ENCODE measurements around the gene FHAD1.
A peak's percentile ranks its signal among the peaks of the same experiment; 100 is the strongest.
"Not testable (repeated sequence)": the region's sequence is repeated elsewhere in the genome, so short reads cannot be mapped to it uniquely, and the experiment has no call there.

Gene FHAD1

DNA sequence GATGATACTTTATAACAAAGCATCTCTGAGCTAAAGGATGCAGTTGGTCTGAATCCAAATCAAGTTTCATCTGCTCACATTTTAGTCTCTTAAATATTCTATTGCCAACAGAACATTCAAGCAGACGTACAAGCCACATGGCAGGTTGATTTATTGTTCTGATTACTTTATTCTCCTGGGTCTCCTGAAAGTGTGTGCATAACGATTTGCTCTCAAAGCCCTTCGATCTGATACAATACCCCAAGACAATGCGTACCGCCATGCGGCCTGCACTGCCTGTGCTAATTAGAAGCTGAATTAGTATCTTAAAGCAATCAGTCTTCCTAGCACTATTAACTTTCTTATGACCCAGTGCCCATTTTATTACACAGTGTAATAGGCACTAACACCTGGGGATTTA, 56.9 kb downstream of the FHAD1 start:
- DNase-seq: no peak

DNA sequence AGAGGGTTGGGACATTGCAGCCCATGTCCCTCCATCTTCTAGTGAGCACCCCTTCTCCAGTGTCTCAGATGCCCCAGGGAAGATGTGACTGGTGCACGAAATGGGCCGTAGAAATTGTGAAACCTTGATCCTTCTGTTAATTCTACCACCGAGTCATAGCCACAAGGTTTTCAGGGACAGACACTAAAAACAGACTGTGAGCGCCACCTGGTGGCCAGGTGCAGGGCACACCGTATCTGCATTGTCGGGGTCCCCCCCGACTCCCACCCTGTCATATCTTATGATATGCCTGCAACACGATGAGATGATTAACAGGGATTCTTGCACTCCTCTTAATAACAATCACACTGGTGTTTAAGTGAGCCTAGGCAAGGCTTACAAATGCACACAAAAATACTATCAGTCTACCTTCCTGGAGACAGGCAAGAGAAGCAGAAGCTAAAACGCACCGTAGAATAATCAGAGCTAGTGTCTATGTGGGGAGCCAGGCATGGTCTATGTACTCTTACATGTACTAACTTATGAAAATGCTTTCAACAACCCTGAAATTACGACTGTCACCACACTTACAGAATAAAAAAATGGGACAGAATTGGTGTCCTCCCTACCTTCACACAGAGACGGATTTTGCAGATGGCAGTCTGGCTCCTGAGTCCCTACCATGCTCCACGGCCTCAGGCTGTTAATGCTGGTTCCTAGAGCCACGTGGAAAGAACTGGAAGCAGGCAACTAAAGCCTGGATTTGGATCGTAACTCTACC, 57.9 kb downstream of the FHAD1 start:
- DNase-seq: peak in 32 of 56 donors; percentile 2 to 75 (median 18)

DNA sequence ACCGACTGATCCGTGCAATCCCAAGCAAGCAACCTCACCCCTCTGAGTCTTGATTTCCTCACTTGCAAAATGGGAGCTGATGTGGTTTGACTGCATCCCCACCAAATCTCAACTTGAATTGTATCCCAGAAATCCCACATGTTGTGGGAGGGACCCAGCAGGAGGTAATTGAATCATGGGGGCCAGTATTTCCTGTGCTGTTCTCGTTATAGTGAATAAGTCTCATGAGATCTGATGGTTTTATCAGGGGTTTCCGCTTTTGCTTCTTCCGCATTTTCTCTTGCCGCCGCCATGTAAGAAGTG, 58.4 kb downstream of the FHAD1 start:
- DNase-seq: no peak

DNA sequence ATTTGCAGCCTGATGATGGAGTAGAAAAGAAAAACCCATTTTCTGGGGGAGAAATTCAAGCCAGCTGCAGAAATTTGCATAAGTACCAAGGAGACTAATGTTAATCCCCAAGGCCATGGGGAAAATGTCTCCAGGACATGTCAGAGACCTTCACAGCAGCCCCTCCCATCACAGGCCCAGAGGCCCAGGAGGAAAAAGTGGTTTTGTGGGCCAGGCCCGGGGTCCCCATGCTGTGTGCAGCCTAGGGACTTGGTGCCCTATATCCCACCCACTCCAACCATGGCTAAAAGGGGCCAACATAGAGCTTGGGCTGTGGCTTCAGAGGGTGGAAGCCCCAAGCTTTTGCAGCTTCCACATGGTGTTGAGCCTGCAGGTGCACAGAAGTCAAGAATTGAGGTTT, 59.3 kb downstream of the FHAD1 start:
- DNase-seq: not testable (repeated sequence)

DNA sequence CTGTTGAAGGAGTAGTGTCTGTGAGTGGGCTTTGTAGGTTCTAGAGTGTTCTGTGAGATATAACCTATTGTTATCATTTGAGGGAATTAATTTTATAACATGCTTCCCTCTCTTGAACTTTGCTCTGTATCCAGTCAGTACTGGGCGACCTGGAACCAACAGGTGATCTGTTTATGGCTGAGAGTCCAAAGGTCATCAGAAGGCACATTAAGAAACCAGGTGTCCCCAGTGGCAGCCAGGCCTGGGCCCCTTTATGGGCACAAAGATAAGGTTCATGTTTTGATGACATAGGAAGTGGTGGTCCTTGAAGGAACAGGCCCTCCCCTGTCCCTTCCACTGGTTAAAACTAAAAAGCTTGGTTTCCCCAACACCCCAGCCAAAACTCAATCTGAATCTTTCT, 61.1 kb downstream of the FHAD1 start:
- no peak for DNase-seq

DNA sequence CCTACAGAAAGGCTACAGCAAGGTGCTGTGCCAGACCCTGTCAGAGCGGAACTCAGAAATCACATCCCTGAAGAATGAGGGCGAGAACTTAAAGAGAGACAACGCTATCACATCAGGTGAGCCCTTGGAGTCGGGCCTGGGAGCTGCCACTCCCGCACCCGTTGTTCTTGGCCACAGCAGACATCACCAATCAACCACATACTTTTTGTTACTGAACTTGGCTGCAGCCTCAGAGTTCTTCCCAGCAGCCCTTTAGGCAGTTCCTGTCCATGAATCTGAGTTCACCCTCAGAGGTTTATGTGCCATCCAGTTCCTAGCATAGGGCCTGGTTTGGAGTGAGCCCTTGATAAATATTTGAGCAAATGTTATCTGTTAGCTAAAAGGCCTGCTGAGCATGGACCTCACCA, 61.6 kb downstream of the FHAD1 start:
- DNase-seq: no peak

DNA sequence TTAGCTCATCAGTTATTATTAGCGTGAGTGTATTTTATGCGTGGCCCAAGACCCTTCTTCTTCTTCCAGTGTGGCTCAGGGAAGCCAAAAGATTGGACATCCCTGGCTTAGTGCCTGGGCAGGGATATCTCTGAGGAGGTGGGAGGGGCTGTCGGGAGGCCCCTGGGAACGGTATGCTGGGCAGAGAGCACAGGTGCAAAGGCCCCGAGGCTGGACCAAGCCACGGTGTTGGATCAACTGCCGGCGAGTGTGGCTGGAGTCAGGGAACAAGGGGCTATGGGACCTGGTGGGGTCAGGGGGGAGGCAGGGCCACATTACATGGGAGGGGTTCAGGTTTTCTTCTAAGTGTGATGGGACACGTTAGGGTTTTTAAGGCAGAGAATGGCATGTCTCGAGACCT, 62.7 kb downstream of the FHAD1 start:
- no peak for DNase-seq

DNA sequence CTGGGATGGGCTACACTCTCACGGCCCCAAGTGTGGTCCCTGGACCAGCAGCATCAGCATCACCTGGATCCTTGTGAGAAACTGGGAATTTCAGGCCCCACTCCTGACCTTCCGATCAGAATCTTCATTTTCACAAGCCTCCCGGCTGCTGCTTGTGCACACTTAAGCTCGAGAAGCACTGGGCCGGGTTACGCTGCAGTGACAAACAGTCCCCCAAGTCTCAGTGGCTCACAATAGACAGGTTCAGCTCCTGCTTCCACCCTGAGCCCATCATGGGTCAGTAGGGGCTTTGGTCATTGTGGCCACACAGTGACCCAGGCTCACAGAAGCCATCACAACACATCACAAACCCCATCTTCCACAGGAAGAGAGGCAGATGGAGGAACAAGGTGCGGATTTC, 63.5 kb downstream of the FHAD1 start:
- DNase-seq: no peak

DNA sequence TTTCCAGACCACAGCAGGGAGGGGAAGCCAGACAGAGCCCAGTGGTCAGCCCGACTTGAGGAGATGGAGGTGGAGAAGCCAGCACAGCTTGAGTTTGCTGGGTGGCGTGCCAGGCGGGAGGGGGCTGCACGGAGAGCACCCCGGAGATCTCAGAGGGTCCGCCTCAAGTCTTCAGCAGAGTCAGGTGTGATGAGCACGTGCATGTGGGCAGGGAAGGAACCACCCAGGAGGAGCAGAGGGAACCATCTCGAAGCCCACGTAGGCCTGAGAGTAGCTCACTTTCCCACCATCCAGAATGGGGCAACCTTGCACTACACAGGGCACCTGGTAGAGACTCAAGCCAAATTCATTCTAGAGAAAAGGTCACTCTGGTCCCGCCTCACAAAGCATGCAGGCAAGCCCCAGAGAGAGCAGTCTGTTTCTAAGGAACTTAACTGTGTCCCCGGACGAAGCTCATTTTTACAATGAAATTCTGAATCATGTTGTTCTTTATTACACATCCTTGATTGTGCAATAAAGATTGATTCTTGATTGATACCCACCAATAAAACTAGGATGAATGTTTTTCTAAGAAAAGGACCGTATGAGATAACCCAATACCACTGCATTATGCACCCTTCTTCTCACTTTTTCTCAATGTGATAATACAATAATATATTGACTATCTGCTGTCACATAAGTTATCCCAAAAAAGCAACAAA, 64.2 kb downstream of the FHAD1 start:
- no peak for DNase-seq

DNA sequence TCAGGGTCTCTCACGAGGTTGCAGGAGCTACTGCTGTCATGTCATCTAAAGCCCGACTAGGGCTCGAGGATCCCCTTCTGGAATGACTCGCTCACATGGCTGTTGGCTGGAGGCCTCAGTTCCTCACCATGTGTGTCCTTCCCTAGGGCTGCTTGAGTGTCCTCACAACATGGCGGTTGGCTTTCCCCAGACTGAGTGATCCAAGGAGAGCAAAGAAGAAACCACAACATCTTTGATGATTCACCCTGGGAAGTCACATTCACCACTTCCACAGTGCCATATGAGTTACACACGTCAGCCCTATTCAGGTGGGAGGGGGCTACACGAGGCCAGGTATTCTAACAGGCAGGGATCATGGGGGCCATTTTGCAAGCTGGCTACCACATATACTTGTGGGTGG, 64.9 kb downstream of the FHAD1 start:
- DNase-seq: no peak

DNA sequence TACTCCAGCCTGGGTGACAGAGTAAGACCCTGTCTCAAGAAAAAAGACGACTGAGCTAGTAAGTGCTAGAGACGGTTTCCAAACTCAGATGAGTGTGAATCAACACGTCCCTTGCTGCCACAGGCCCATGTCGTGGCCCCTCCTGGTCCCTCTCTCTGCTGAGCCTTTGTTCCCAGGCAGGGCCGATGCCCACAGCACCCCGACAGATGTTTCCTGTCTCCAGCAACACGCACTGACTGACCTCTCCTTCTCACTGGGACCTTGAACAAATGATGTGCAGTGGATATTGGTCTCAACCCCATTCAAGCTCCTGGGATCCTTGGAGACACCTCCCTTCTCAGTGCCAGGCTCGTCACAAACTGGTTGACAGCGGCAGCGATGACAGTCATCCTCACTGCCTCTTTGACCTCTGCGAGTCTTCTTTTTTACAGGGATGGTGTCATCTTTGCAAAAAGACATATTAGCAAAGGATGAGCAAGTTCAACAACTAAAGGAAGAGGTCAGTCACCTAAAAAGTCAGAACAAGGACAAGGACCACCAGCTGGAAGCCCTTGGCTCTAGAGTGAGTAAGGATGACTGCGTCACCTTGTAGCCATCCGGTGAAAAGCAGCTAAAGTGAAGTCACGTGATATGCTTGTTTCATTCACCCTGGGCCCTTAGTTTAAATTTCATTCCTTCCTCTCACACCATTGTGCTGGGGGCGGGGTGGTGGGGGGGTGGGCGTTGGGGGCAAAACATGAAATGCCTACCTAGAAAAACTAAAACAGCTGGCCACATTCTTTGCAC, 65.8 kb downstream of the FHAD1 start:
- DNase-seq: no peak

DNA sequence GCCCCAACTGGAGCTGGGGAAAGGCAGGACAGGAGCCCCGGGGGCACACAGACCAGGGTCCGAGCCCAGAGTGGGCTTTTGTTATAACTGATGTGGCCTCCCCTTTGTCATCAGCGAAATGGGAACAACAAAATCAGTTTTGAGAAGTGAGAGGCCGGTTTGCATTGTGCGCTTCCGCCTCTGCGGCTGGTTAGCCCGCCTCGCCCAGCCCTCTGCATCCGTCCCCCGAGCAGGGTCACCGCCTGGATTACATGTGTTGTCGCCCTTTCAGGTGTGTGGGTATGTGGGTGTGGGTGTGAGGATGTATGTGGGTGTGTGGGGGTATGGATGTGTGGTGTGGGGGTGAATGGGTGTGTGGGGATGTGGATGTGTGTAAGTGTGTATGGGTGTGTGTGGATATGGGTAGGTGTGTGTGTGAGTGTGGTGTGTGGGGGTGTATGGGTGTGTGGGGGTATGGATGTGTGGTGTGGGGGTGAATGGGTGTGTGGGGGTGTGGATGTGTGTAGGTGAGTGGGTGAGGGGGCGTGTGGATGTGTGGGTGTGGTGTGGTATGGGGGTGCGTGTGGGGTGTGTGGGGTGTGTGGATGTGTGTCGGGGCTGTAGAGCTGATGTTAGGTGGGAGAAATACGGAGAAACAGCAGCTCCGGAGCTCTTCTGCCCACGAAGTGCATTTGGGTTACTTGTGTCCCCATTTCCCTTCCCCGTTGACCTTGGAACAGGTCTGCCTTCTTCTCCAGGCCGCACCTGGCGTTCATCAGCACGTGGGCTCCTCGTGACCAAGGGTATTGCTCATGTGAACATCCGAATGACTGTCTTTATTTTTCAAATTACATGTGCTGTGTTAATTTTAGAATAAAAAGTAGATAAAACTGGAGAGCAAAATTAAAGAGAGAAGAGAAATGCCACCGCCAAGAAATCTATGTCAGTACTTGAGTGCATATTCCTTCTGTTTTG, 67.6 kb downstream of the FHAD1 start:
- DNase-seq: peak in 3 of 56 donors; percentile 3 to 29 (median 23)

DNA sequence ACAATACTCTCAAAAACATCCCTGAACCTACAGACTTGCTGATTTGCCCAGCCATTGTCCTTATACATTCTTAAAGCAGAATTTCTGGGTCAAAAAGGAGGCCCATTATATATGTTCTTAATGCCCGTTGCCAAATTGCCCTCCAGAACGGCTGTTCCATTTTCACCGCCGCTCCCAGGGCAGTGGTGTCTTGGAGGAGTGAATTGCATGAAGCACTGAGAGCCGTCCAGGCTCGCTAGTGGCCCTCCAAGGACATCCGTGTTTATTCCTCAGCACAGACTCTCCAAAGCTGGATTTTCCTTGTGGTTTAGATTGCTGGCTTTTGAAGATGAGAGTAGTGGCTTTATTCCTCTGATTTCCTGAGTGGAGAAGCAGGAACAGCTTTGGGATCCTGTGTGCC, 68.8 kb downstream of the FHAD1 start:
- DNase-seq: no peak

DNA sequence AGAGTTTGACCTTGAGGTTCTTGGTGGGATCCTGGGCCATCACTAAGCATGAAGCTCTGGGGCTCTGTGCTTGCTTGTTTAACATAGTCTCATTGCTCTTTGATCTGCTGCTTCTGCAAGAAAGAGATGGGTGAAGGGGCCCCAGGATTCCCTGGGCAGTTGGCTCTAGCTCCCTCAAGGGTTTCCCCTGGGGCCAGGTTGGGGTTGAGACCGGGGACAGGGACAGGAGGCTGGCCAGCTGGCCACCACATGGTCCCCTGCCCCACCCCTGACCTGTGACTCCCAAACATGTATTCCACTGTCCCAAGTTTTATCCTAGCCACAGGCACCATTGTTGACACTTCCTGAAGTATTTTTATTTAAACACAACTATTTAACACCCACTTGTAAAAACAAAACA, 69.5 kb downstream of the FHAD1 start:
- DNase-seq: no peak

DNA sequence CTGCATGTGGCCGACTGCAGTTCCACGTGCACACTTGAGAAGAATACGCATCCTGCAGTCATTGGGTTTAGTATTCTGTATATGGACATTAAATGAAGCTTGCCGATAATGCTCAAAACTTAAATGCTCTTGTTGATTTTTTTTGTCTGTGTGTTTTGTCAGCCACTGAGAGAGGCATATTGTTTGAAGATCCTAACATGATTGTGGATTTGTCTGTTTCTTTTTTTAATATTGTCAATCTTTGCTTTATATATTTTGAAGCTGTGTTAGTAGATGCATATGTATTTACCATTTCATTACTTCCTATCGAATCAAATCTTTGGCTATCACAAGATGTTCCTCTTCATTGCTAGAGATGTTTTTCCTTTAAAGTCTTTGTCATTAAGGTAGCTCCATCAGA, 73.2 kb downstream of the FHAD1 start:
- DNase-seq: no peak

DNA sequence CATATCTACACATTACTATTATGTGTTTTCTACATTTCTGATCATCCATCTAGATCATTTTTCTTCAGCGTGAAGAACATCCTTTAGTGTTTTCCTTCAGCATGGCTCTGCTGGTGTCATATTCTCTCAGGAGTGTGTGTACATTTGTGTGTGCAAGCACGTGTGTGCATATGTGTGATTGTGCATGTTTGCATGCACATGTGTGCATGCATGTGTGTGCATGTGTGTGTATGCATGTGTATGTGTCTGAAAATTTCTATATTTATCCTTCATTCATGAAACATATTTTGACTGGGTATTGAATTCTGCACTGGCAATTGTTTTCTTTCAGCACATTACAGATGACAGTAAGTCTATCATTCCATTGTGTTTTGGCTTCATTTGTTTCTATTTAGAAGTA, 74.6 kb downstream of the FHAD1 start:
- no peak for DNase-seq

DNA sequence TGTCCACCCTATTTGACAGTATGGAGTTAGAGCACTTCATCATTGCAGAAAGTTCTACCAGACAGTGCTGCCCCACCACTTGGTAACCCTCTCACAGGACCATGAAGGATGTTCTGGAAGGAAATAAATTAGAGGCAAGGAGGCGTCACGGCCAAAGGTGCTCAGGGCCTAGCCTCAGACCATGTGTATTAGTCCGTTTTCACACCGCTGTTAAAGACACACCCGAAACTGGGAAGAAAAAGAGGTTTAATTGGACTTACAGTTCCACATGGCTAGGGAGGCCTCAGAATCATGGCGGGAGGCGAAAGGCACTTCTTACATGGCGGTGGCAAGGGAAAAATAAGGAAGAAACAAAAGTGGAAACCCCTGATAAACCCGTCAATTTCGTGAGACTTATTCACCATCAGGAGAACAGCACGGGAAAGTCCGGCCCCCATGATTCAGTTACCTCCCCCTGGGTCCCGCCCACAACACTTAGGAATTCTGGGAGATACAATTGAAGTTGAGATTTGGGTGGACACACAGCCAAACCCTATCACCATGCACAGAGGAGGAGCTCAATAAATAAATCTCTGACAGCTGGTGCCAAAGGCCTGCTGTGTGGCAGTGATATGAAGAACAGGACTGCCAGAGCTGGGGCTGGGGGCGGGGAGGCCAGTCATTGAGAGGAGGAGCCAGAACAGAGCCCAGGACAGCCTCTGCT, 75.8 kb downstream of the FHAD1 start:
- DNase-seq: no peak

DNA sequence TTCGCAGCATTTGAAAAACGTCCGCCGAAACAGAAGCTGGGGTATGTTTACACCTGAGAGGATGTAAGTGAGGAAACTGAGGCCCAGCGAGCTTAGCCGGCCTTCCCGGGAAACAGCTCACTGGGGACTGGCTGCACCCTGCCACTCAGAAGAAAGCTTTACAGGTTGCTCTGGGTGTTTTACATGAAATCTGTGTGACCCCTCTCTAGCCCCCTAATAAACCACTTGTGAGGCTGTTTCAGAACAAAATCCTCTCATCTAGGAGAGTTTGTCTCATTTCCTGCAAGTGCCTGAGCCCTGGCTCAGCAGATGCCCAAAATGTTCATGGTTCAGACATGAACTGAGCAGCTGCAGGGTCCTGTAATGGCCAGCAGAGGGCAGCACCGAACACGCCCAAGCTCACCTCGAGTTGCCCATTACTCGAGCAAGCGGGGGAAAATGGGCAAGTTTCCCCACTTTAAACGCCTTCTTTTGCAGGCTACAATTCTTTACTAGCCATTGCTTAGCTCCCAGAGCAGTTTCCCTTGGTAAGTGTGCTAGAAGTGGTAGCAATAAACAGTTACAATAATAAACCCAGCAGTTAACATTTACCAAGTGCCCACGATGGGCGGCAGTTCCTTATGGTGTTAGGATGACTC, 76.4 kb downstream of the FHAD1 start:
- DNase-seq: peak in 45 of 56 donors; percentile 6 to 84 (median 40)

DNA sequence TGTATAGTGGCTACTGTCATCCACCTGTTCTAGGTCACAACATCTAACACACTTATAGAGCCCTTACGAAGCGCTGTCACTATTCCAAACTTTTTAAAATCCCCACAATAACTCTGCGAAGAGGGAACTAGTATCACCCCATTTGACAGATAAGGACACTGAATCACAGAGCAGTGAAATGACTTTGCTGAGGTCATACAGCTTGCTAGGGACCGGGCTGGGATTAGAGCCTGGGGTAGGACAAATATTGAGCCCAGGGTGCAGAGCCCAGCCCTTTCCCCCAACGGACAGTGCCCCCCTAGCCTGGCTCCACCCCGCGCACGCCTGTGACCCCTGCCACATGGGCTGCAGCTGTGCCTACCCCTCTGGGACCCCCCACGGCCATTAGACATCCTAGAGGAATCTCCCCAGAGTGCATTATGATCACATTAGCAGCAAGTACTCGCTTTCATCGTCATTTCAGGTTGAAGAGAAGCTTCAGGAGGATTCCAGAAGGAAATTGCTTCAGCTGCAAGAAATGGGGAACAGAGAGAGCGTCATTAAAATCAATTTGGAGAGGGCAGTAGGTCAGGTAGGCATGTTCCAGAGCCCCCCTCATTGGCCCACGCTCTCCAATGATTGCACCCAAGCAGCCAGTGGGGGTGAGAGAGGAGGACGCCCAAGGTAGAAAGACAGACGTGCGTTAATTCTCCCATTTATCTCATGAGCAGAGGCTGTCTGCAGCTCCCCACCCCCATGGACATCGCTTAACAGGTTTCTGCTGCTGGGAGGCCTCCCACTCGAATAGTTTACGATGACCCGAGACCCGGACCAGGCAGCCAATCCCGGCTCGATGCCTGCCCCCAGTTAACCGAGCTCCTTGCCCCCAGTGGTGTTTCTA, 77.2 kb downstream of the FHAD1 start:
- DNase-seq: no peak

Data from nucleus accumbens (tissue), 56 donors.